Astrocyte (in vitro differentiated cells and primary cell): Measurements from ENCODE around the gene RAPGEF6.

Experiments
- EZH2 ChIP-seq: IDR thresholded peaks from 2 replicates; pipeline ENCODE4 v1.6.1; 2012; ENCODE audit warnings: mild to moderate bottlenecking, low read length, inconsistent platforms; ENCODE audit not compliant: insufficient read depth
- TF ChIP-seq, protein P1 (sequence below): IDR thresholded peaks from 2 replicates; pipeline ENCODE4 v1.5.1; 2011; ENCODE audit warnings: low read depth, mild to moderate bottlenecking, inconsistent platforms, low read length, moderate library complexity; ENCODE audit not compliant: insufficient read depth

DNA sequence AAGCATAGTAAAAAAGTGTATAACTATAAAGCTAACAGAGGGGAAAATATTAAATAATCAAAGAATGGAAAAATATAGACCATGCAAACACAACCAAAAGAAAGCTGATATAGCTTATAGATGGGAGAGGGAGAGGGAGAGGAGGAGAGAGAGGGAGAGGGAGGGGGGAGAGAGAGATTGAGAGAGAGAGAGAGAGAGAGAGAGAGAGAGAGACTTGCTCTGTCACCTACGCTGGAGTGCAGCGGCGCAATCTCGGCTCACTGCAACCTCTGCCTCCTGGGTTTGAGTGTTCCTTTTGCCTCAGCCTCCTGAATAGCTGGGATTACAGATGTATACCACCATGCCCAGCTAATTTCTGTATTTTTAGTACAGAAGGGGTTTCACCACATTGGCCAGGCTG is 110.6 kb downstream of the RAPGEF6 start:
- TF ChIP-seq, protein P1, sequence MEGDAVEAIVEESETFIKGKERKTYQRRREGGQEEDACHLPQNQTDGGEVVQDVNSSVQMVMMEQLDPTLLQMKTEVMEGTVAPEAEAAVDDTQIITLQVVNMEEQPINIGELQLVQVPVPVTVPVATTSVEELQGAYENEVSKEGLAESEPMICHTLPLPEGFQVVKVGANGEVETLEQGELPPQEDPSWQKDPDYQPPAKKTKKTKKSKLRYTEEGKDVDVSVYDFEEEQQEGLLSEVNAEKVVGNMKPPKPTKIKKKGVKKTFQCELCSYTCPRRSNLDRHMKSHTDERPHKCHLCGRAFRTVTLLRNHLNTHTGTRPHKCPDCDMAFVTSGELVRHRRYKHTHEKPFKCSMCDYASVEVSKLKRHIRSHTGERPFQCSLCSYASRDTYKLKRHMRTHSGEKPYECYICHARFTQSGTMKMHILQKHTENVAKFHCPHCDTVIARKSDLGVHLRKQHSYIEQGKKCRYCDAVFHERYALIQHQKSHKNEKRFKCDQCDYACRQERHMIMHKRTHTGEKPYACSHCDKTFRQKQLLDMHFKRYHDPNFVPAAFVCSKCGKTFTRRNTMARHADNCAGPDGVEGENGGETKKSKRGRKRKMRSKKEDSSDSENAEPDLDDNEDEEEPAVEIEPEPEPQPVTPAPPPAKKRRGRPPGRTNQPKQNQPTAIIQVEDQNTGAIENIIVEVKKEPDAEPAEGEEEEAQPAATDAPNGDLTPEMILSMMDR, result no peak
- no peak for TF ChIP-seq EZH2
